IPS DF 6.9 (cell line): ENCODE measurements around the gene FYN.
A peak's percentile ranks its signal among the peaks of the same experiment; 100 is the strongest.

Experiments
- DNase-seq: peaks from one replicate; pipeline ENCODE4 v3.0.0-alpha.2; 2013; ENCODE audit warnings: low read depth, low spot score
- H3K27ac ChIP-seq: one replicate; pipeline ENCODE4 v1.5.1; 2013; ENCODE audit warnings: low read length, control low read depth
- H3K27me3 ChIP-seq: 2 replicates; pipeline ENCODE4 v1.6.1; 2013; ENCODE audit warnings: mild to moderate bottlenecking, low read length; ENCODE audit not compliant: control insufficient read depth, insufficient read depth
- H3K36me3 ChIP-seq: 2 replicates; pipeline ENCODE4 v1.6.1; 2013; ENCODE audit warnings: low read length; ENCODE audit not compliant: control insufficient read depth, insufficient read depth
- H3K4me1 ChIP-seq: 2 replicates; pipeline ENCODE4 v1.6.1; 2013; ENCODE audit warnings: low read length; ENCODE audit not compliant: control insufficient read depth, insufficient read depth
- H3K4me3 ChIP-seq: 2 replicates; pipeline ENCODE4 v1.5.1; 2013; ENCODE audit warnings: mild to moderate bottlenecking, low read length
- H3K9me3 ChIP-seq: 2 replicates; pipeline ENCODE4 v1.6.1; 2013; ENCODE audit warnings: low read length, inconsistent platforms; ENCODE audit not compliant: control insufficient read depth, insufficient read depth
- WGBS: extraction: QIAGEN DNeasy Blood & Tissue Kit; methylation state at CpG from one replicate; pipeline ENCODE4 v1.1.7; 2013; ENCODE audit warnings: mixed read lengths, missing lambda C conversion rate; ENCODE audit not compliant: insufficient read length, insufficient coverage; 5-methylcytosine and 5-hydroxymethylcytosine counted together

The FYN gene

DNA sequence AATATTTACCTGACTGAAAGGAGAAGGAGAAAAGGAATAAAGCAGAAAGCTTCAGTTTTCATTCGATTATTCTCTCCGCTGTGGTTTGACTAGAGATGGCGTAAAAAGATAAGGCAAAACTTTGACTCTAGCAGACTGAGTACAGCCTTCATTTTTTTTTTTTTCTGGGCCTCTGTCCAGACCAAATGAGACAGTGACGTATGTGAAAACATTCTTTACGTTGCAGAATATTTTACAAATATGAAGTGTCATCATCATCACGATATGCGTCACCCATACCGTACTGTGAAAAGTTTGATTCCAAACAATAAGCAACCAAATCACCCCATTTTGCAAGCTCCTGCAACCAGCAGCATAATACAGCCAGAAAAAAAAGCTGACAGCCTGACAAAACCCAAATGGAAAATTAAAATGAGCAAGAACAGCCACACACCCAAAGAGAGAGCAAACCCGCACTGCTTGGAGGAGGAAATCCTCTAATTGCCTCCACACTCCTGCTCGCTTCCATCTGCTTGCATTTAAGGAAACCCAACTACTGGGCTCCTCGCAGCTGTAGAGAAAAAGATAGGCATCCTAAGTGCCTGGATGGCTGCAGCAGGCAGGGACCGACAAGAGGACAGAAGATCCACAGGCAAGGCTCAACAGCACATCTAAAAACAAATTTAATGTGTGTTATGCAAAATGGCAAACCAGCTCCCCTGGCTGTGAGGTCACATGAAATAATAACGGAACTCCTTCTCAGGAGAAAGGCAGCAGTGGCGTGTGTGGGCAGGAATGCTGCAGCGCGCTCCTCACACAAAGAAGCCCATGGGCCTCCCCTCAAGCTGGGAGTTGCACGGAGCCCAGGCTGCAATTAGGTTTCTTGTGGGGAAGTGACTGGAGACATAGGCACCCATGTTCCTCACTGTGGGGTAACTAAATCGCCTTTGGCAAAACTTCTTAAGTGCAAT, 113.1 kb downstream of the FYN start:
- no peaks in the 10 kb centered on the region for H3K36me3 ChIP-seq
- peaks cover 6% of the 10 kb centered on the region for H3K4me1 ChIP-seq
- no peak for DNase-seq
- no peak overlapping the region for H3K4me3 ChIP-seq
- no peaks in the 10 kb centered on the region for H3K27me3 ChIP-seq
- no CpG with 5 or more reads among the region's 18 CpGs for WGBS
- no peak overlapping the region for H3K27ac ChIP-seq
- H3K9me3 ChIP-seq, result no peaks in the 10 kb centered on the region

DNA sequence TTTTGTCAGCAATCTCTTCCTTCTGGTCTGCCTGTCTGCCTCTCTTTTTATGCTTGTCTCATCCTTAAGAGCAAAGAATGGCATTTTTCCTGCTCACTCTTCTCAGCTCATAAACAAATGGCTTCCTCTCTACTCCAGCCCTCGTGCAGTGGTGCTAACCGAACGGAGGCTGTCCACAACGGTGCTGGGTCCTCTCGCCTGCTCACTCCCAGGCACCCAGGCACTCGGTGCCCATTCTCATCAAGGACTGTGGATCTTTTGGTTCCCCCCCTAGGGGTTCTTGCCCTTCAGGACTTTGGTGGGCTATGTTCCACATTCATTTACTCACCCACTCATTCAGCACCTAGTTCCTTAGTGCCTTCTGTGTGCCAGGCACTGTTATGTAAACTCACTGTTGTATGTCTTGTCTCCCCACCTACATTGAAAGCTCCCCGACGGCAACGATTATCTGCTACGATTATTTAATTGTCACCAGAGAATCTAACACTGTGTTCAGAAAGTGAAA, 113.9 kb downstream of the FYN start:
- Histone ChIP-seq H3K27ac (no peak overlapping the region), H3K27me3 (no peaks in the 10 kb centered on the region), H3K9me3 (no peaks in the 10 kb centered on the region), H3K4me1 (peaks cover 2% of the 10 kb centered on the region; the same call in 1 of the 2 replicates), H3K4me3 (no peak overlapping the region), H3K36me3 (no peaks in the 10 kb centered on the region)
- WGBS, result no CpG with 5 or more reads among the region's 10 CpGs
- DNase-seq, result no peak

DNA sequence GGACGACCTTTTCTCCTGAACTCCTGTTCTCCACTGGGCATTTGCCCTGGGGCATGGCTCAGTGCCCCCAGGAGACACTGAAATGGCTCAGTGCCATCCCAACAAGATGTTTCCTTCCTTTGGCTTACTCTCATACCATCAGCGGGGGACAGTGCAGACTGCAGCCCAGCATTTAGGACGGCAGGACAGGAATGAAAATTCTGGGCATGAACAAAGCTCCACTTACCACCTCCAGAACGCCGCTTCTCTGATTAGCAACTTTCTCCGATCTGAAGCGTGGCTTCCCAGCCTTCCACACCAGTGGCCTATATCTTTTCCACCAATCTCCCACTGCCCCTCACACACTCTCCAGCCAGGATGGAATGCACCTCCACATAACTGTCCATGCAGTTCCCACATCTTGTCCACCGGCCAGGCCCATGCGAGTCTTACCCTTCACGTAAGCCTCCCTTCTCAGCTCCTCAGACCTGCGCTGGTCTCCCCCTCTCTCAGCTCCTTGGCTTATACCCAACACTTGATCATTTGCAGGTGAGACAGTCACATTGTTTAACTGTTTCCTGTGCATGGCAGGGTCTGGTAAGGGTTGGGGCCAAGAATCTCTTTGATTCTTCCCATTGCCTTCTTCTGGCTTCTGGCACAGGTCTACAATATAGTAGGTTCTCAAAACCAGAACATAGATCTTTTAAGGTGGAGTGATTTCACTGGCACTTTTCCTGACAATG, 114.5 kb downstream of the FYN start:
- no peaks in the 10 kb centered on the region for H3K36me3 ChIP-seq
- H3K27ac ChIP-seq, result no peak overlapping the region
- no peaks in the 10 kb centered on the region for H3K27me3 ChIP-seq
- no peaks in the 10 kb centered on the region for H3K9me3 ChIP-seq
- no peak overlapping the region for H3K4me3 ChIP-seq
- WGBS, result no CpG with 5 or more reads among the region's 11 CpGs
- DNase-seq, result no peak
- peaks cover under 1% of the 10 kb centered on the region; the same call in 1 of the 2 replicates for H3K4me1 ChIP-seq

DNA sequence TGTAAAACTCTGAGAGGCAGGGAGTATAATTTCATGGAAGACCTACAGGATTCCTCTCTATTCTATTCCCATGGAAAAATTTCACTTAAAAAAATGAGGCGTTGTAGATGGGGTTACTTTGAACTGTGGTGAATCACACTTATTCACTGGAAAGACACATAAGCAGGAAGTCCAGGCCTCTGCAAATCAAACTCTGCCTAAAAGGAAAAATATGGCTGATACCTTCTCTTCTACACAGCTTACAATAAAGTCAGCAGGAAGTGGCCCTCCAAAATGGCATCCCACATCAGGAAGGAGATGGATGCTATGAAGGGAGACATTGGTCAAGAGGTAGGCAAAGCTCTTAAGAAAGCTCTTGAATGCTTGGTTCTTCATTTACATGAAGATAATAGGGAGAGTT, 115.9 kb downstream of the FYN start:
- no peak for DNase-seq
- Histone ChIP-seq H3K4me1 (no peaks in the 10 kb centered on the region), H3K9me3 (no peaks in the 10 kb centered on the region), H3K27me3 (no peaks in the 10 kb centered on the region), H3K27ac (no peak overlapping the region), H3K36me3 (no peaks in the 10 kb centered on the region), H3K4me3 (no peak overlapping the region)
- WGBS, result no CpG with 5 or more reads among the region's 1 CpG

DNA sequence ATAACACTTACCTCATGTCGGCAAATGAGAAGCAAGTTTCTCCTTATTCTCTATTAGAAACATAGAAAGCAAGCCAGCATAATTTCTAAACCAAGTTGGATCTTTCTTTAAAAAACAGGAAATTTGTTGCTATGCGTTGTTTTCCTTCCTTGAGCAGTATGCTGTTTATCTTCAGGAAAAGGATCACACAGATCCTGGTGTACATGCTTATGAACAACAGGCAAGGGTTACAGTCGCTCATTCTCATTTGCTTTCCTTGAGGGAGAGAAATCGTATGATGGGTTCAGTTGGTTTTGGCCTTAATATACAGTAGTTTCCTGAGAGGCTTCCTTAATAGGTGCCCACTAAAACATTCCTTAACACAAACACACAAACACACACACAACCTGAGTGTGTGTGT, 118.8 kb downstream of the FYN start:
- H3K27me3 ChIP-seq, result no peaks in the 10 kb centered on the region
- no peak for DNase-seq
- no CpG with 5 or more reads among the region's 4 CpGs for WGBS
- H3K27ac ChIP-seq, result no peak overlapping the region
- H3K36me3 ChIP-seq, result no peaks in the 10 kb centered on the region
- no peaks in the 10 kb centered on the region; the same call in 1 of the 2 replicates for H3K4me1 ChIP-seq
- H3K9me3 ChIP-seq, result no peaks in the 10 kb centered on the region
- H3K4me3 ChIP-seq, result no peak overlapping the region

DNA sequence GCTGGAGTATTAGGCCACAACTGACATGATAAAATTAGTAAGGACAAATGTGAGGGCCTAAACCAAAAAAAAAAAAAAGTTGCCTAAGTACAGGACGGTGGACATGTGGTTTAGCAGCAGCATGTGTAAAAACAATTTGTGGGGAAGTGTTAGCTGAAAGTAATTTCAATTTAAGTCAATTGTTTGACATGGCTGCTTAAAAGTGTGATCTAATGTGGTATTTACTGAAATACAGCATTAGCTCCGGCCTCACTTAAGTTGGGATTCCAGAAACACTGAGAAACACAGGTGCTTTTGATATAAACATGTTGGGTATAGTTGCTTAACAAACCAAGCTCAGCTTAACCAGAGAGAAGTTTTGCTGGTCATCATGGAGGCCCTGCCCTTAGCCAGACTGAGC, 119.7 kb downstream of the FYN start:
- H3K36me3 ChIP-seq, result no peaks in the 10 kb centered on the region
- H3K4me1 ChIP-seq, result no peaks in the 10 kb centered on the region; the same call in 1 of the 2 replicates
- H3K27ac ChIP-seq, result no peak overlapping the region
- no peak overlapping the region for H3K4me3 ChIP-seq
- no peaks in the 10 kb centered on the region for H3K9me3 ChIP-seq
- WGBS, result no CpG with 5 or more reads among the region's 2 CpGs
- no peaks in the 10 kb centered on the region for H3K27me3 ChIP-seq
- DNase-seq, result no peak

DNA sequence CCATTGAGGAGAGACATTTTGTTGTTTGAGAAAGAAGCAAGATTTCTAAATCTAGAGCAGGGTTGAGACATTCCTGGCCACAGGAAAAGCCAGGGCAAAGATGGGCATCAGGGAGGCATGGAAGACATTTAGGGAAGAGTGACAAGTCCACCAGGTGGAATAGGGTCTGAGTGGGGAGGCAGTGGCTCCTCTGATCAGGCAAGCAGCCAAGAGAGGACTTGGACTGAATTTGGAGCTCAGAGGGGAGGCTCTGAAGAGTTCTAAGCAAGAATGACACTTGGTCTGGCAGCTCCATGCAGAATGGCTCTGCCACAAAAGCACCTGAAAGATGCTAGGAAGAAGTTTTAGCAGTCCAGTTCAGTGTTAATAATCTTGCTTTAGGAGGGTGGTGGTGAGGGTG, 120.8 kb downstream of the FYN start:
- H3K4me1 ChIP-seq, result no peaks in the 10 kb centered on the region; the same call in 1 of the 2 replicates
- no peak overlapping the region for H3K4me3 ChIP-seq
- no peaks in the 10 kb centered on the region for H3K27me3 ChIP-seq
- no peaks in the 10 kb centered on the region for H3K36me3 ChIP-seq
- no peak overlapping the region for H3K27ac ChIP-seq
- H3K9me3 ChIP-seq, result no peaks in the 10 kb centered on the region
- DNase-seq, result no peak

DNA sequence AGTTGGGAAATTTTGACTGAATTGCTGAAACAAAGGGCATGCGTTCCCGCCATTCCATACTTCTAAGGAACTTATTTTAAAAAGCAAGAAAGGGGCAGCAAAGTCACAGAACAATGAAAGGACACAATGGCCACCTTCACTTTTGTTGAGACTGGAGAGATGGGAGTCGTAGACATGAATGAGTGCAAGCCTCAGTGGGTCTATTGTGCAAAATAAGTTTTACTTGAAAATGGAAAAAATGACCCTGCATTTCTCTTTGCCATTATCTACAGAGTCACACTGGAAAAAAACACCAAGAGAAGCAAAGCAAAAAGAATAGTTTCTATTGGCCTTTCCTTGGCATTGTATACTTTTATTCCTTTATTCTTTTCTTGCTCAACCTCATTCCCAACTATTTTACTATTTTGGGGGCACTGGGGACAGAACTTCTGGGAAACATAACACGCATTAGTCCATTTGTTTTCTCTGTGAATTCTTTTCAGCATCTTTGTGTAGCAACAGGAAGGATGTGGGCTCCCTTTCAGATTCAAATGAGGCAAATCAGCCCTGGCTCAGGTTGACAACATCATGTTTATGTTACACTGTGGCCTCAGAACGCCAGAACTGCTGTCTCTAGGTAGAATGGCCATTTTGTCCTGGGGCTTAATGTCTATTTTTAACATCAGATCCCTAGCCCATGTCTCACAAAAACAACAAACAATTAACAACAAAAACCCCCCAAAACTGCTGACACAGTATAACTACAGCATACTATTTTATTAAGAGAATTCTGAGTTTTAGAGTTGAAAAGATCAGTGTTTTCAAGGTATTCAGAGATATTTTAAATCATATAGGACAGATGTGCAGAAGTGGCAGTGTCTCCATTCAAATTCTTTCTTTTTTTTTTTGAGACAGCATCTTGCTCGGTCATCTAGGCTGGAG, 122.2 kb downstream of the FYN start:
- Histone ChIP-seq H3K9me3 (no peaks in the 10 kb centered on the region), H3K27ac (no peak overlapping the region), H3K4me1 (peaks cover 2% of the 10 kb centered on the region; the same call in 1 of the 2 replicates), H3K27me3 (no peaks in the 10 kb centered on the region), H3K36me3 (no peaks in the 10 kb centered on the region), H3K4me3 (no peak overlapping the region)
- peak; percentile 58 for DNase-seq
- no CpG with 5 or more reads among the region's 6 CpGs for WGBS

DNA sequence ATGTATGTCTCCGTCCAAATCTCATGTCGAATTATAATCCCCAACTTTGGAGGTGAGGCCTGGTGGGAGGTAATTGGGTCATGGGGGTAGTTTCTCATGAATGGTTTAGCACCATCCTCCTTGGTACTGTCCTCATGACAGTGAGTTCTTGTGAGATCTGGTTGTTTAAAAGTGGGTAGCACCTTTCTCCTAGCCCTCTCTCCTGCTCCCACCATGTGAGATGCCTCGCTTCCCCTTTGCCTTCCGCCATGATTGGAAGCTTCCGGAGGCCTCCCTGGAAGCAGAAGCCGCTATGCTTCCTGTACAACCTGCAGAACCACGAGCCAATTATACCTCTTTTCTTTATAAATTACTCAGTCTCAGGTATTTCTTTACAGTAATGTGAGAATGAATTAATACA, 123.1 kb downstream of the FYN start:
- H3K27me3 ChIP-seq, result no peaks in the 10 kb centered on the region
- H3K4me3 ChIP-seq, result no peak overlapping the region
- no peaks in the 10 kb centered on the region for H3K36me3 ChIP-seq
- H3K9me3 ChIP-seq, result no peaks in the 10 kb centered on the region
- peaks cover 2% of the 10 kb centered on the region; the same call in 1 of the 2 replicates for H3K4me1 ChIP-seq
- no peak for DNase-seq
- no CpG with 5 or more reads among the region's 7 CpGs for WGBS
- H3K27ac ChIP-seq, result no peak overlapping the region

DNA sequence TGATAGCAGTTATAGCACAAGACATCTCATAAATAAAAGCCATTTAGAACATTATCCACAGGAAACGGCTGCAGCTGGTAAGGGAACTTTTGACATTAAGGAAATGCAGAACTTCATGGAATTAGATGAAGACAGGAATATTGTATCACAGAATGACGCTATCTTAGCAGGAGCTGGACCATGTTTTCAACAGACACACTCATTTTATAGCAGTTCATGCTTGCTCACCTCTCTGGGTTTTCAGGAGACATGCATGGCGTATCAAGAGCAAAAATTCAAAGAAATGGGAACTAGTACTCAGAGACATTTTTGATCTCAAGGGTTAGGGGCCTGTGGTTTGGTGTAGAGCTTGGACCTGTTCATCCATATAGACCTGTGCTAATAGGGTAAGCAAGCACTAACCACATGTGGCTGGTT, 125.0 kb downstream of the FYN start:
- no peak overlapping the region for H3K27ac ChIP-seq
- peaks cover 2% of the 10 kb centered on the region; the same call in 1 of the 2 replicates for H3K4me1 ChIP-seq
- DNase-seq, result no peak
- no peak overlapping the region for H3K4me3 ChIP-seq
- H3K36me3 ChIP-seq, result no peaks in the 10 kb centered on the region
- H3K9me3 ChIP-seq, result no peaks in the 10 kb centered on the region
- no CpG with 5 or more reads among the region's 3 CpGs for WGBS
- no peaks in the 10 kb centered on the region for H3K27me3 ChIP-seq
